SK-N-SH (cell line): ENCODE results near the gene EPHB2. TPM values are rescaled to one million over a fixed set of nuclear protein-coding genes. Genes with fewer than 3 reads are reported as not detected.
"Not testable (repeated sequence)": the region's sequence is repeated elsewhere in the genome, so short reads cannot be mapped to it uniquely, and the experiment has no call there.

ENCODE experiments used
- CTCF ChIA-PET: fragments of 300-600, 350-600 bp; formaldehyde crosslinking; extraction: SDS; loops from one replicate; lab custom pipeline; 2021; lab: Yijun Ruan, JAX
- POLR2A ChIA-PET: fragments of 350-600 bp; sonication (Branson Sonifier 250); formaldehyde crosslinking; extraction: SDS; loops from one replicate; lab custom pipeline; 2020; ENCODE audit warnings: antibody characterized with exemption, inconsistent platforms; lab: Yijun Ruan, JAX
- DNase-seq: peaks from one replicate; pipeline ENCODE4 v3.0.0; 2012
- H2AFZ ChIP-seq: fragments of 200-600 bp; sonication (generic); 2 replicates; pipeline ENCODE4 v1.8.1; 2016; ENCODE audit warnings: antibody characterized with exemption, mild to moderate bottlenecking, low read depth
- H3F3A ChIP-seq: fragments of 200-600 bp; sonication (generic); replicated peaks from 2 replicates; pipeline ENCODE3; 2016; ENCODE audit warnings: antibody characterized with exemption, mild to moderate bottlenecking; ENCODE audit not compliant: insufficient read depth
- H3K27ac ChIP-seq, 2 experiments: fragments of 200-500 bp in 1 of 2; fragments of 200-600 bp in 1 of 2; sonication (Bioruptor generic) in 1 of 2; sonication (generic), shearing (Covaris generic) in 1 of 2; 2 replicates each; pipeline versions ENCODE4 v1.5.1 to v1.6.1; 2014 to 2016; ENCODE audit warnings: low read depth in 2 of 2, inconsistent platforms in 1 of 2, low read length in 1 of 2, mild to moderate bottlenecking in 1 of 2, mixed read lengths in 1 of 2
- H3K27me3 ChIP-seq: fragments of 200-600 bp; sonication (generic), shearing (Covaris generic); 2 replicates; pipeline ENCODE4 v1.6.1; 2016; ENCODE audit warnings: mixed run types; ENCODE audit not compliant: insufficient read depth
- H3K36me3 ChIP-seq, 2 experiments: fragments of 200-500 bp in 1 of 2; fragments of 200-600 bp in 1 of 2; sonication (Bioruptor generic) in 1 of 2; sonication (generic) in 1 of 2; replicated peaks in 1 of 2; 2 replicates each; pipeline versions ENCODE3 to v1.5.1; 2014 to 2016; ENCODE audit warnings: low read length in 1 of 2, mild to moderate bottlenecking in 1 of 2; ENCODE audit not compliant: insufficient read depth in 2 of 2, control insufficient read depth in 1 of 2
- H3K4me1 ChIP-seq, 2 experiments: fragments of 200-500 bp in 1 of 2; fragments of 200-600 bp in 1 of 2; sonication (Bioruptor generic) in 1 of 2; sonication (generic), shearing (Covaris generic) in 1 of 2; 2 replicates each; pipeline versions ENCODE4 v1.5.1 to v1.6.1; 2014 to 2016; ENCODE audit warnings: low read depth in 1 of 2, low read length in 1 of 2, mixed run types in 1 of 2; ENCODE audit not compliant: insufficient read depth in 2 of 2, control insufficient read depth in 1 of 2
- H3K4me2 ChIP-seq: fragments of 200-600 bp; sonication (generic), shearing (Covaris generic); 2 replicates; pipeline ENCODE4 v1.6.1; 2017; ENCODE audit warnings: mixed run types
- H3K4me3 ChIP-seq, 2 experiments: fragments of 200-500 bp in 1 of 2; fragments of 200-600 bp in 1 of 2; sonication (Bioruptor generic) in 1 of 2; sonication (generic), shearing (Covaris generic) in 1 of 2; 2 replicates each; pipeline versions ENCODE4 v1.5.1 to v1.8.1; 2014 to 2016; ENCODE audit warnings: low read depth in 2 of 2, inconsistent platforms in 1 of 2, low read length in 1 of 2, mild to moderate bottlenecking in 1 of 2, mixed read lengths in 1 of 2, moderate library complexity in 1 of 2
- H3K79me2 ChIP-seq: fragments of 200-600 bp; sonication (generic); 2 replicates; pipeline ENCODE4 v1.8.1; 2017; ENCODE audit warnings: mild to moderate bottlenecking; ENCODE audit not compliant: insufficient read depth
- H3K9ac ChIP-seq: fragments of 200-600 bp; sonication (generic); 2 replicates; pipeline ENCODE4 v1.6.1; 2017; ENCODE audit warnings: mixed run types
- H3K9me2 ChIP-seq: fragments of 200-600 bp; sonication (generic); 2 replicates; pipeline ENCODE4 v1.6.1; 2017; ENCODE audit warnings: mixed run types
- H3K9me3 ChIP-seq: fragments of 200-600 bp; sonication (generic); 2 replicates; pipeline ENCODE4 v1.6.1; 2017; ENCODE audit warnings: mixed run types, mild to moderate bottlenecking, moderate library complexity
- H4K20me1 ChIP-seq: fragments of 200-600 bp; sonication (generic); 2 replicates; pipeline ENCODE4 v1.6.1; 2017; ENCODE audit warnings: mild to moderate bottlenecking, mixed run types; ENCODE audit not compliant: insufficient read depth
- EZH2phosphoT487 ChIP-seq: fragments of 200-600 bp; sonication (generic); IDR thresholded peaks from 2 replicates; pipeline ENCODE4 v1.6.1; 2017; ENCODE audit warnings: low read depth, mixed run types, mild to moderate bottlenecking, antibody characterized with exemption, moderate library complexity, borderline replicate concordance
- FOXM1 ChIP-seq: IDR thresholded peaks from 2 replicates; pipeline ENCODE4 v1.4.0; 2012; ENCODE audit warnings: low read depth, mild to moderate bottlenecking
- MEF2A ChIP-seq: IDR thresholded peaks from 2 replicates; pipeline ENCODE4 v1.4.0; 2012; ENCODE audit warnings: low read depth, borderline replicate concordance
- MXI1 ChIP-seq: IDR thresholded peaks from 2 replicates; pipeline ENCODE4 v1.6.1; 2012; ENCODE audit warnings: mild to moderate bottlenecking, low read depth, low read length, improper control_type of control experiment
- RXRA ChIP-seq: IDR thresholded peaks from 2 replicates; pipeline ENCODE4 v1.4.0; 2012; ENCODE audit warnings: low read depth, mild to moderate bottlenecking, borderline replicate concordance
- WGBS: methylation state at CpG from one replicate; pipeline ENCODE4 v1.1.6; 2017; ENCODE audit warnings: low lambda C conversion rate; 5-methylcytosine and 5-hydroxymethylcytosine counted together
- polyA plus RNA-seq, 3 experiments: library from polyadenylated mRNA; depleted of rRNA; stranded (reverse); fragments of >200 nt; gene quantifications; 2 replicates each; pipeline ENCODE4 v1.2.3, GENCODE V29; 2012
- TF ChIP-seq, protein P1 (sequence below): IDR thresholded peaks from 2 replicates; pipeline ENCODE4 v1.6.1; 2012; ENCODE audit warnings: mild to moderate bottlenecking, low read depth, low read length, moderate library complexity

Gene EPHB2
- polyA plus RNA-seq, 1 of the 3 experiments (the other 2 are of a cell fraction) = 25.2 TPM

DNA sequence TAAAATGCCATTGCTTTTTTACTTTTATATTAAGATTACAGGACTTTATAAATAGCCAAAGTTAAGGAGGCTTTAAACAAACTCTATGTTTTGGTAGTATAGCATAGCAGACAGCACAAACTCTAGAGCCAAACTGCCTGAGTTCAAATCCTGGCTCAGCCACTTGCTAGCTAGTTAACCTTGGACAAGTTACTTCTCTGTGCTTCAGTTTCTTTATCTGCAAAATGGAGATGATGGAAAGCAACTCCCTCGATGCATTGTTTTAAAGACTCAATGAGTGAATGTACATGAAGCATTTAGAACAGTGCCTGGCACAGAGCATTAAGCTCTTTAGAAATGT lies 36.3 kb upstream of the EPHB2 start:
- no peak for TF ChIP-seq EZH2phosphoT487
- TF ChIP-seq RXRA = no peak
- no peak for TF ChIP-seq FOXM1
- no peak for TF ChIP-seq MEF2A
- TF ChIP-seq, protein P1, sequence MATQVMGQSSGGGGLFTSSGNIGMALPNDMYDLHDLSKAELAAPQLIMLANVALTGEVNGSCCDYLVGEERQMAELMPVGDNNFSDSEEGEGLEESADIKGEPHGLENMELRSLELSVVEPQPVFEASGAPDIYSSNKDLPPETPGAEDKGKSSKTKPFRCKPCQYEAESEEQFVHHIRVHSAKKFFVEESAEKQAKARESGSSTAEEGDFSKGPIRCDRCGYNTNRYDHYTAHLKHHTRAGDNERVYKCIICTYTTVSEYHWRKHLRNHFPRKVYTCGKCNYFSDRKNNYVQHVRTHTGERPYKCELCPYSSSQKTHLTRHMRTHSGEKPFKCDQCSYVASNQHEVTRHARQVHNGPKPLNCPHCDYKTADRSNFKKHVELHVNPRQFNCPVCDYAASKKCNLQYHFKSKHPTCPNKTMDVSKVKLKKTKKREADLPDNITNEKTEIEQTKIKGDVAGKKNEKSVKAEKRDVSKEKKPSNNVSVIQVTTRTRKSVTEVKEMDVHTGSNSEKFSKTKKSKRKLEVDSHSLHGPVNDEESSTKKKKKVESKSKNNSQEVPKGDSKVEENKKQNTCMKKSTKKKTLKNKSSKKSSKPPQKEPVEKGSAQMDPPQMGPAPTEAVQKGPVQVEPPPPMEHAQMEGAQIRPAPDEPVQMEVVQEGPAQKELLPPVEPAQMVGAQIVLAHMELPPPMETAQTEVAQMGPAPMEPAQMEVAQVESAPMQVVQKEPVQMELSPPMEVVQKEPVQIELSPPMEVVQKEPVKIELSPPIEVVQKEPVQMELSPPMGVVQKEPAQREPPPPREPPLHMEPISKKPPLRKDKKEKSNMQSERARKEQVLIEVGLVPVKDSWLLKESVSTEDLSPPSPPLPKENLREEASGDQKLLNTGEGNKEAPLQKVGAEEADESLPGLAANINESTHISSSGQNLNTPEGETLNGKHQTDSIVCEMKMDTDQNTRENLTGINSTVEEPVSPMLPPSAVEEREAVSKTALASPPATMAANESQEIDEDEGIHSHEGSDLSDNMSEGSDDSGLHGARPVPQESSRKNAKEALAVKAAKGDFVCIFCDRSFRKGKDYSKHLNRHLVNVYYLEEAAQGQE = no peak
- TF ChIP-seq MXI1 = no peak
- no peak overlapping the region for H2AFZ ChIP-seq

DNA sequence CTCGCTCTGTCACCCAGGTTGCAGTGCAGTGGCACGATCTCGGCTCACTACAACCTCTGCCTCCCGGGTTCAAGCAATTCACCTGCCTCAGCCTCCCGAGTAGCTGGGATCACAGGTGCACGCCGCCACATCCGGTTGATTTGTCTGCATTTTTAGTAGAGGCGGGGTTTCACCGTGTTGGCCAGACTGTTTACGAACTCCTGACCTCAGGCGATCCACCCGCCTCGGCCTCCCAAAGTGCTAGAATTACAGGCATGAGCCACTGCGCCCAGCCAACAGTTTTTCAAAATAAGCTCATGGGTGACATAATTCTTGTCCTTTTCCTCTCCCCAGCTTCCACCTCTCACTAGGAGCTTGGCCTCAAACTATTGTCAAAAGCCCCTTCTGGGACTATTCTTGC lies 34.5 kb upstream of the EPHB2 start:
- H4K20me1 ChIP-seq, H3K9me3 ChIP-seq, H3F3A ChIP-seq, H3K36me3 ChIP-seq, H3K27me3 ChIP-seq, DNase-seq, POLR2A ChIA-PET, H2AFZ ChIP-seq, H3K4me2 ChIP-seq, H3K79me2 ChIP-seq, H3K4me3 ChIP-seq, H3K27ac ChIP-seq, H3K9me2 ChIP-seq, H3K9ac ChIP-seq, H3K4me1 ChIP-seq: not testable (repeated sequence)
- CTCF ChIA-PET = interaction anchor here (0.8 to 5.4 kb wide), 8 partner anchors 9 to 254 kb away, joined by 3 to 45 read pairs (median 3); no protein-coding TSS in a partner anchor
- 98% methylated on average over 15 of the region's 15 CpGs for WGBS

More for the DNA sequence above, 36.3 kb upstream of the EPHB2 start:
- no peaks in the 10 kb centered on the region for H3F3A ChIP-seq
- H3K36me3 ChIP-seq = no peaks in the 10 kb centered on the region
- CTCF ChIA-PET = interaction anchor here (0.5 to 5.4 kb wide), 44 partner anchors 9 to 539 kb away, joined by 3 to 70 read pairs (median 4); no protein-coding TSS in a partner anchor
- DNase-seq = no peak
- H3K4me2 ChIP-seq = no peak overlapping the region
- no peak overlapping the region for H3K9ac ChIP-seq
- 4% methylated on average over 1 of the region's 1 CpG for WGBS
- no peaks in the 10 kb centered on the region for H3K9me3 ChIP-seq
- POLR2A ChIA-PET = no interaction called here
- no peaks in the 10 kb centered on the region for H4K20me1 ChIP-seq
- no peaks in the 10 kb centered on the region for H3K9me2 ChIP-seq
- peaks cover 7% of the 10 kb centered on the region; the same call in 1 of the 2 replicates for H3K27me3 ChIP-seq
- H3K4me3 ChIP-seq = no peak overlapping the region; a peak in 1 of 4 replicates
- H3K4me1 ChIP-seq = no peaks in the 10 kb centered on the region; a peak in 1 of 4 replicates
- no peaks in the 10 kb centered on the region for H3K79me2 ChIP-seq
- no peak overlapping the region for H3K27ac ChIP-seq
